Skin of body (tissue), 2 donors: ENCODE measurements around the gene RHBDD2. TPM values are rescaled to one million over a fixed set of nuclear protein-coding genes. Genes with fewer than 3 reads are reported as not detected.
"Not testable (repeated sequence)": the region's sequence is repeated elsewhere in the genome, so short reads cannot be mapped to it uniquely, and the experiment has no call there.

Experiments
- DNase-seq: peaks from one replicate; lab custom pipeline; 2025; lab: John Stamatoyannopoulos, UW
- total RNA-seq: library from RNA; depleted of rRNA; stranded (reverse); fragments of >200 nt; gene quantifications from one replicate; pipeline ENCODE4 v1.2.3, GENCODE V29; 2014

RHBDD2 gene
- total RNA-seq, 1 donor from 2014 or later, result 12.0 TPM

GRCh38 chr7:75866489-75867389, 12.1 kb upstream of the RHBDD2 start:
- peak; percentile 14 for DNase-seq

DNA sequence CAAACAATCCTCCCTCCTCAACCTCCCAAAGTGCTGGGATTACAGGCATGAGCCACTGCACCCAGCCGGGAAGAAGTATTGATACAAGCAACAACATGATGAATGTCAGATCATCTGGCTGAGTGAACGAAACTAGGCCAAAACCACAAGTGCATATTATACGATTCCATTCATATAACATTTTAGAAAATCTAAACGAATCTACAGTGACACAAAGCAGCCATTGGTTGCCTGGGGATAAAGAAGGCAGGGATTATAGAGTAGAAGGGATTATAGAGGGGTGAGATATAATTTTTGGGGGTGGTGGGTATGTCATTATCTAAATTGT, 11.5 kb upstream of the RHBDD2 start:
- DNase-seq, result no peak

DNA sequence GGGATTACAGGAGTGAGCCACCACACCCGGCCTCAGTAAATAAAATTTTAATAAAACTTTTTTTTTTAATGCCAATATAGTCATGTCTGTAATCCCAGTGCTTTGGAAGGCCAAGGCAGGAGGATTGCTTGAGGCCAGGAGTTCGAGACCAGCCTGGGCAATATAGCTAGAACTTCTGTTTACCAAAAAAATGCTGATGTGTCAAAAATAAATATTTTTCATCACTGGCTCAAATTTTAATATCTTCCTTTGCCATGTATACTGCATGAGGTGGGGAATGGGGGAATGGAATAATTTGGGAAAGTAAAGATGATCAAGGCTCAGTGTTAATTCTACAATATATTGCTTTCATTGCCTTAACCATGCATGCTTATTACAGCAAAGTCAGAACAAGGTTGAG, 10.7 kb upstream of the RHBDD2 start:
- no peak for DNase-seq

- DNase-seq, result no peak
Measured at GRCh38 chr7:75869776-75870379, 9.0 kb upstream of the RHBDD2 start.

DNA sequence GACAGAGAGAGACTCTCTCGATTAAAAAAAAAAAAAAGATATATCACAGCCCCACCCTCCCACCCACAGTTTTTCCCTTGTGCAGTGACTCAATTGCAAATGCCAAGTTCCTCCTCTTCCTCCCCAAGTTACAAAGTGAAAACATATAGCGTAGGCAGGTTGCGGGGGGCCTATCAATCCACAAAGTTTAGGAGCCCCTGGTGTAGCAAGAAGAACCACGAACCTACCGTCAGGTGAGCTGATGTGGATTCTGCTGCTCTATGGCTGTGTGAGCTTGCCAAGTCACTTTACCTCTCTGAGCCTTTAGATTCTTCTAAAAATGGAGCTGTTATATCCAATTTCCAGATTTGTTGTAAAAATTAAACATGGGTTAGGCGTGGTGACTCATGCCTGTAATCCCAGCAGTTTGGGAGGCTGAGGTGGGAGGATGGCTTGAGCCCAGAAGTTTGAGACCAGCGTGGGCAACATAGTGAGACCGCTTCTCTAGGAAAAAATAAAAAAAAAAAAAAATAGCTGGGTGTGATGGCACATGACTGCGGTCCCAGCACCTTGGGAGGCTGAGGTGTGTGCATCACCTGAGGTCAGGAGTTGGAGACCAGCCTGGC, 8.2 kb upstream of the RHBDD2 start:
- no peak for DNase-seq

DNA sequence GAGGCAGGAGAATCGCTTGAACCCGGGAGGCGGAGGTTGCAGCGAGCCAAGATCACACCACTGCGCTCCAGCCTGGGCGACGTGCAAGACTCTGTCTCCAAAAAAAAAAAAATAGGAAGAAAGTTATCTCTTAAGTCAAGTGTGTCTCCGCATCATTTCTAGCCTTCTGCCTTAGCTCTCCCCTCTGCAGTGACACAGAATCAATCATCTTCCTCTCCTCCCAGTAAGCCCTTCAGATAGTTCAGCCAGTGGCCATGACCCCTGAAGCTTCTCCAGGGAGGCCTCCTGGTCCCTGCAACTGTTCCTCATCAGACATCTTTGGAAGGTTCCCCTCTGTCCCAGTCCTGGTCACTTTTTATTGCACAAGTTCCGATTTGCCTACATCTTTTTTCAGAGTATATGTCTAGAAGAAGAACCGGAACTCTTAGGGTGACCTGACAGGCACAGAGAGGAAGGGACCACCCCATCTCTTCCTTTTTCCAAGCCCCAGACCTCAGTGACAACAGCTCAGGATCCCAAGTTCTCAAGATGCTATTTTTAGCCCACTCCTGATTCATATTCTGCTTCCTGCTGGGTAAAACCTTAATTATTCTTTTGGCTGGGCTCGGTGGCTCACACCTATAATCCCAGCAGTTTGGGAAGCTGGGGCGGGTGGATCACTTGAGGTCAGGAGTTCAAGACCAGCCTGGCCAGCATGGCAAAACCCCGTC, 6.6 kb upstream of the RHBDD2 start:
- DNase-seq, result no peak

GRCh38 chr7:75874180-75874579, 4.7 kb upstream of the RHBDD2 start:
- not testable (repeated sequence) for DNase-seq

DNA sequence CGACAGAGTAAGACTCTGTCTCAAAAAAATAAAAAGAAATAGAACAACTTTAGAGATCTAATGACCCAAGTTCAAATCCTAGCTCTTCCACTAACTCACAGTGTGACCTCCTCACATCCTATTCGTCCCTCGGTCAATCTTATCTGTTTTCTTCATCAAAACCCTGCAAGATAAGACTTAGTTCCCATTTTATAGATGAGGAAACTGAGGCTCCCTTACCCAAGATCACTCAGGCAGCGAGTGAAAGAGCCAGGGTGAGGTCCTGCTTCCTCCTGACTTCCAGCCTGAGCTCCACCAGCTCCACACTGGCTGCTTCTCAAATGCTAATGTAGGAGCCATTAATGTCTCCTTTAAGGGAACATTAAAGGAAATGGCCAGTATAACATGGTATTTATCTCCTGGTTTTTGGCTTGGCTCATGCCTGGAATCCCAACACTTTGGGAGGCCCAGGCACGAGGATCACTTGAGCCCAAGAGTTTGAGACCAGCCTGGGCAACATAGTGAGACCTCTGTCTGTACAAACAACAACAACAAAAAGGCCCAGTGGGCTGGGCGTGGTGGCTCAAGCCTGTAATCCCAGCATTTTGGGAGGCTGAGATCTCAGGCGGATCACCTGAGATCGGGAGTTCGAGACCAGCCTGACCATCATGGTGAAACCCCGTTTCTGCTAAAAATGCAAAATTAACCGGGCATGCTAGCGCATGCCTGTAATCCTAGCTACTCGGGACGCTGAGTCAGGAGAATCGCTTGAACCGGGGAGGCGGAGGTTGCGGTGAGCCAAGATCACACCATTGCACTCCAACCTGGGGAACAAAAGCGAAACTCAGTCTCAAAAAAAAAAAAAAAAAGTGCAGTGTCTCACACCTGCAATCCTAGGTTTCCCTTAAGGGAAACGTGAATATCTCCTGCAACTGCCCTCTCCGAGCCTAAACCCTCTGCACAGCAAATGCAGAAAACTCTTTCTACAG, 3.4 kb upstream of the RHBDD2 start:
- DNase-seq, result no peak

- no peak for DNase-seq
Measured at GRCh38 chr7:75876126-75876881, 2.5 kb upstream of the RHBDD2 start.

- no peak for DNase-seq
Measured at GRCh38 chr7:75878312-75878768, 494 bp upstream of the RHBDD2 start.

DNA sequence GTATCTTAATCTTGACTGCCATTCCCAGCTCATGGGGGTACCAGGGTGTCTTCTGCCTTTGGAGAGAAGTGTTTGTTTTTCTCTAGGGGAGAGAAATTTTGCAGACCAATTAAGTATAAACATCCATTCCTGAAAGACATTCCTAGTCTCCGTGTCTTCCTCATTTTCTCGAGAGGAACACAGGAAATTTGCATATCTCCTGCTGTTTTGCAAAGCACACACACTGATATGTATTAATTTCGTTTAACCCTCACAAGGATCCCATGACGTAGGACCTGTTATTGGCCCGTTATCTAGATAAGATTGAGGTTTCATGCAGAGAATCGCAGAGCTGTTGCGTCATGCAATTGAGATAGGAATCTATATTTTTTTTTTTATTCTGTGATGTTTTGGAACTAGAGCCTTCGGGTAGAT, 944 bp downstream of the RHBDD2 start:
- peak; percentile 14 for DNase-seq

DNA sequence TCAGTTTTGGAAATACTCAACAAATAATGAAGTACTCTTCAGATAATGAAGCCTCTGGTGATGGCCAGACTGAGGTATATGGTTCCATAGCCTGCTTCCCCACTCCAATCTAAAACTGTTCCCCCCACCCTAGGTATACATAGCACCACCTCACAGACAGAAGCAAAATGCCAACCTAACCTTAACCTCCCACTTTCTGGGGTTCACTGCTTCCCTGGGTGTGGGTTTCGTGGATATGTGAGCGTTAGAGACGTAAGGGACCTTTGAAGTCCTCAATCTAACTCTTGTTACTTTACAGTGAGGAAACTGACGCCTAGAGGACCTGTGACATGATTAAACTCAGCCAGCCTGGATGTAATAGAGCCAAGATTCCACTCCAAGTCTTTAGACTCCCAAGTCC, 1.4 kb downstream of the RHBDD2 start:
- DNase-seq, result no peak

GRCh38 chr7:75881436-75882095, 2.7 kb downstream of the RHBDD2 start:
- DNase-seq, result no peak

GRCh38 chr7:75883265-75883824, 4.5 kb downstream of the RHBDD2 start:
- DNase-seq, result not testable (repeated sequence)

DNA sequence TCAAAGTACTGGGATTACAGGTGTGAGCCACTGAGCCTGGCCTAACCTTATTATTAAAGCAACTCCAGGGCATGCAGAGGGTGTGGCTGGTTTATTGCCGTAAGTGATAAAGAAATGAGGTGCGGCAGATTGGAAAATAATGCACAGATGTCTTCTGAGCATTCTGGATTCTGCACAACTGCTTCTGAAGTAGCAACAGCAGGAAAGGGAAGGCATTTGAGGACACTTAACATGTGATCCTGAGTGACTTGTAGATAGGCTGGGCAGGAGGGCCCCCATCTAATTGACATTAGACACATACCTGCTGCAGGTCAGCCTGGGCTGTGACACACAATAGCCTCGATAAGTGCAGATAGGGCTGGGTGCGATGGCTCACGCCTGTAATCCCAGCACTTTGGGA, 5.6 kb downstream of the RHBDD2 start:
- DNase-seq, result no peak

GRCh38 chr7:75885036-75885435, 6.2 kb downstream of the RHBDD2 start:
- no peak for DNase-seq

DNA sequence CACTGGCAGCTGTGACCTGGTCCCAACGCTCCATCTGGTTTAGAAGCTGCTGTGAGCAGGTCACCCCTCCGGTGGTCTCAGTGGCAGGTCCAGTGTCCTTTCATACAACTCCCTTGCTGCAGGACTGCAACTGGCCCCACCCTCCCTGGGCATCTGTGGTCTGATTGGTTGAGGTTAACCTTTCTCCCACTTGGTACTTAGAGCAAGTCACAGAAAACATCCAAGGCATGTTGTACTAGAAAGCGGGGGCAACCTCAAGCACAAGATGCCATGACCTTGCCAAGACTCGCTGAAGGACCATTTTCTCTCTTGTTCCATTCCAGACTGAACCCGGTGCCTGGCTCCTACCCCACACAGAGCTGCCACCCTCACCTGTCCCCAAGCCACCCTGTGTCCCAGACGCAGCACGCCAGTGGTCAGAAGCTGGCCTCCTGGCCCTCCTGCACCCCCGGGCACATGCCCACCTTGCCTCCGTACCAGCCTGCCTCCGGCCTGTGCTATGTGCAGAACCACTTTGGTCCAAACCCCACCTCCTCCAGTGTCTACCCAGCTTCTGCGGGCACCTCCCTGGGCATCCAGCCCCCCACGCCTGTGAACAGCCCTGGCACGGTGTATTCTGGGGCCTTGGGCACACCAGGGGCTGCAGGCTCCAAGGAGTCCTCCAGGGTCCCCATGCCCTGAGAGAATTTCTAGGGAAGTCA, 9.0 kb downstream of the RHBDD2 start:
- DNase-seq, result no peak

- no peak for DNase-seq
Measured at GRCh38 chr7:75888464-75889222, 9.8 kb downstream of the RHBDD2 start.
